HG03442 (cell line): ENCODE results near the gene FAM186B.

ENCODE experiments used
- ATAC-seq: cut with Tn5 transposase; IDR thresholded peaks from one replicate; pipeline ENCODE4 v1.9.1; 2021; ENCODE audit warnings: mild to moderate bottlenecking, moderate library complexity; ENCODE audit not compliant: unreplicated experiment

Gene FAM186B

DNA sequence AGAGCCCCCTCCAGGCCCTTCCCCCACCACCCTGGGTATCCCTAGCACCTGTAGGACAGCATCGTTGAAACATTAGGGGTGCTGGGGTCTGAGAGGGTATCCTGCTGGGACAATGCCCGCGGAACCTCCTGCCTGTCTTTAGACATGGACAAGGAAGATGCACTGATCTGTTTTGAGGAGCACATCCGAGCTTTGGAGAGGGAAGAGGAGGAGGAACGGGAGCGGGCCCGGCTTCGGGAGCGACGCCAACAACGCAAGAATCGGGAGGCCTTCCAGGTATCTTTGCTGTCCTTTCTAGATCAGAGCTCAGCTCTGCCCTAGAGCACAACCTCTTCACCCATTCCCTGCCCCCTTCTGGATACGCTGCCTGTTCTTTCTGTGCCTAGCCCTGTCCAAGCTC, 31.1 kb upstream of the FAM186B start:
- ATAC-seq: no peak

DNA sequence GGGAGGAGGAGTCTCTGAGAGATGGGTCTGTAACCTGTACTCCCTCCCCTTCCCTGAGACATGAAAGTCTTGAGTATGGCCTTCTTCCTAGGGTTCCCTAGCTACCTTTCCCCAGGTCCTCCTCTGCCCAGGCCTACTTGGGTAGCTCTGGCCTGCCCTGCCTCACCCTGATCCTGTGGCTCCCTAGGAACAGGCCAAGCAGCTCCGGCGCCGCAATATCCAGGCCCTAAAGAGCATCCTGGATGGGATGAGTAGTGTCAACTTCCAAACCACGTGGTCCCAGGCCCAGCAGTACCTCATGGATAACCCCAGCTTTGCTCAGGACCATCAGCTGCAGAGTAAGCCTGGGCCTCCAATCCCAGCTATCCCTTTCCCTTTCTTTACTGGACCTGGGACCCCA, 30.2 kb upstream of the FAM186B start:
- no peak for ATAC-seq

DNA sequence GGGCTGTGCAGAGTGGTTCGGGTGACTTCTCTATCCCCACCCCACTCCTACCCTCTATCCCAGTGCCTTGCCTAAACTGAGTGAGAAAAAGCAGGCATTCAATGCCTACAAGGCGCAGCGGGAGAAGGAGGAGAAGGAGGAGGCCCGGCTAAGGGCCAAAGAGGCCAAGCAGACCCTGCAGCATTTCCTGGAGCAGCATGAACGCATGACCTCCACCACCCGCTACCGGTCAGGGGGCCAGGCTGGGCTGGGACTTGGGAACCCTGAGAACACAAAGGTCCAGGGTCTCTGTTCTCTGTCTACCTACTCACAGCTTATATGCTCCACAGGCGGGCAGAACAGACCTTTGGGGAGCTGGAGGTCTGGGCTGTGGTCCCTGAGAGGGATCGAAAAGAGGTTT, 29.6 kb upstream of the FAM186B start:
- ATAC-seq: no peak

DNA sequence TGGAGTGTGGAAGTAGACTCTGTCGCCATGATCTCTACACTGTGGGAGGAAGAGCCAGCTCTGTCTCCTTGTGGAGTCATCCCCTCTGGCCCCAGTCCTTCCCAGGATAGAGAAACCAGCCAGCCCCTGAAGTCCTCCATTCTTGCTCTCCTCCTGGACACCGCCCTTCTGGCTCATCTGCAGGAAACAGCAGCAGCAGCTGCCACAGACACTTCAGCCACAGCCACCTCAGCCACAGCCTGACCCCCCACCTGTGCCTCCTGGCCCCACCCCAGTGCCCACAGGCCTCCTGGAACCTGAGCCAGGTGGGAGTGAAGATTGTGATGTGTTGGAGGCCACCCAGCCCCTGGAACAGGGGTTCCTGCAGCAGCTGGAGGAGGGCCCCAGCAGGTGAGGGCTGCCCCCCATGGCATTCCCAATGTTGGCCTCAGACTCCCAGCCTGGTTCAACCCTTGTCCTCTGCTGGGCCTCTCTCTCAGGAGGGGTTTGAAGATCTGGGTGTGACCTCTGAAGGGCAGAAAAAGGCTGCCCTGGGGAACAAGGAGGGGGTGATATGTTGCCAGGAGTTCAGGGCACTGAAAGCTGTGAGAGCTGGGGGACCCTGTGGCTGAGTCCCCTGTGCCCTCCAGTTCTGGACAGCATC, 28.4 kb upstream of the FAM186B start:
- ATAC-seq: no peak

DNA sequence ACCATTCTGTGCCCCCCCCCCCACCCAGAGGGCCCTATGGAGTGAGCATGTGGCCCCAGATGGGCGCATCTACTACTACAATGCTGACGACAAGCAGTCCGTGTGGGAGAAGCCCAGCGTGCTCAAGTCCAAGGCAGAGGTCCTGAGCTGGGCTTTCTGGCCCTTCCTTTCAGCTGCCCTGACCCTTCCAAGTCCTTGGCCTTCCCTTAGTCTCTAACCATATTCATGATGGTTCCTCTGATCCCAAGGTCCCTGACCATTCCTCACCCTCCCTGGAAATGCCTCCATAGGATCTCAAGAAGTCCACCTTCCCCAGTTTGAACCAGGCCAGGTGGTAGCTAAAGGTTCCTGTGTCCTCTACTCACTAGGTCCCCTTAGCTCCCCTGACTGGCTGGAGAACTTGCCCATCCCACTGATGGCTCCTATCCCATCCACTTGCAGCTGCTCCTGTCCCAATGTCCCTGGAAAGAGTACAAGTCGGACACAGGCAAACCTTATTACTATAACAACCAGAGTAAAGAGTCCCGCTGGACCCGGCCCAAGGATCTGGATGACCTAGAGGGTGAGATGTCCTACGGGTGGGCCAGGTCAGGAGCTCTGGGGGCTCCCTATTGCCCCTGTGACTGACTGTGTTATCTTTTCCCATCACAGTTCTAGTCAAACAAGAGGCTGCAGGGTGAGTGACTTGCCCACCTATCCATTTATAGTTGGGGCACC, 27.7 kb upstream of the FAM186B start:
- no peak for ATAC-seq

DNA sequence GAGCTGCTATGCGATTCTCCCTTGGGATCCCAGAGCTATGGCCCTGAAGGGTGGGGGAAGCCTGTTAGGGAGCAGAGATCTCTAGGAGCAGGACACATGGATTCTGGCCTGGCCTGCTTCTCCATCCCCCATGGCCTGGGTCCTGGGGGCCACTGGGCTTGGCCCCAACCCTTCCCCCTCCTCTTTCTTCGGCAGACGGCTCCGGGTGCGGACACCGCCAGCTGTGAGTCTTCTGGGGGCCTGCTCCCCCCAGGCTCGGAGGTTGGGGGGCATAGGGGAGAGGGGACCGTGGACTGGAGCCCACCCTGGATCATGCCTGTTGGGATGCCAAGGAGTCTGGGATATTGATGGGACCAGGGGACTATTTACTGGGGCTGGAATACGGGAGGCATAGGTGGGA, 27.0 kb upstream of the FAM186B start:
- ATAC-seq: no peak

DNA sequence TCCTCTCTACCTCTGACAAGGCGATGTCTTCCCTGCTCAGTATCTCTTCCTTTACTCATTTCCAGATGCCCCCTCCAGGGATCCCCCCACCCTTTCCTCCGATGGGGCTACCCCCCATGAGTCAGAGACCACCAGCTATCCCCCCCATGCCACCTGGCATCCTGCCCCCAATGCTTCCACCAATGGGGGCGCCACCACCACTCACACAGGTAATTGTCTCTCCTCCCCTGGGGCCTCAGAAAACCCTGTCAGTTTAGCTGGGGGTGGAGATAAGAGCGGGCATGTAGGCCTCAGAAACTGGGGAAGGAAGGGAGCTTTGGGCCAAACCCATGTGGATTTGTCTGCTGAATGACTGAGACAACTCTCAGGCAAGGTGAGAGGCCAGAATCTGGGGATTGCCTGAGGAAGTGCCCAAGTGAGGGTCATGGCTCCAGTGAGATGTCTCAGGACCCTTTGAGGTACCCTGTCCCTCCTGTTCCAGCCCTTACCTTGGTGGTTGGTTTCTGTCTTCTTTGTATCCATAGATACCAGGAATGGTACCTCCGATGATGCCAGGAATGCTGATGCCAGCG, 26.0 kb upstream of the FAM186B start:
- ATAC-seq: no peak

DNA sequence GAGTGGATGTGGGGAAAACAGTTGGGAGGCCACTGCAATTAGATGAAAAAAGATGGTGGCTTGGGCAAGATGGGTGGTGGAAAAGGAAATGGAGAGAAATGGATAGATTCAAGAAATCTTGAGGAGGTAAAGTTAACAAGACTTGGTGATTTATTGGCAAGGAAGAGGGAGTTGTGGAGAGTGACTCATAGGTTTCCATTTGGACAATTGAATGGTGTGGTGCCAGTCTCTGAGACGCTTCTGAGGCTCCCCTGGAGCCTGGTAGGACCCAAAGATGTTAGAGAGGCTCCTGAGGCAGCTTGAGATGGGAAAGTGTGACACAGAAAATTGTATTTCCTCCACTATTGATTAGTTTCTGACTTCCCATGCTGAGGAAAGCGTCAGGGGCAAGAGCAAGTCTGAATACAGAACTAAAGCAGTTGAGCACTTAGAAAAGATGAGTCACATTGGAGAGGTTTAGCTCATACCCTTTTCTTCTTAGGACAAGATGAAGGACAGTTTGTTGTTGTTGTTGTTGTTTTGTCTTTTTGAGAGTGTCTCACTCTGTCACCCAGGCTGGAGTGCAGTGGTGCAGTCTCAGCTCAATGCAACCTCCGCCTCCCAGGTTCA, 22.4 kb upstream of the FAM186B start:
- no peak for ATAC-seq

DNA sequence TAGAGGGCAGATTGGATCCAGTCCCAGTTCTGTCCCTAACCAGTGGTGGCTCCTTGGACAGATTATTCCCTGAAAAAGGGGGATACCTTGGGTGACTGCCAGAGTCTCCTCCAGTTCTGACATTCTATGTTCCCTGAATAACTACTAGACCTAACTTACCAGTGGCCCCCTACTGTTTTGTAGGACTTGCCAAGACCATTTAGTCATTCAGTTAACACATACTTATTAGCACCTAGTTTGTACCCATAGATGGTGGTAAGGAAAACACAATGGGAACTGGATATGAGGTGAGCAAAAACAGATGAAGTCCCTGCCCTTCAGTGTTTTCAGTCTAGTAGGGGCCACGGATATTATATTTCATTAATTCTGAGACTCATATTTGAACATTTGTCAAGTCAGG, 21.4 kb upstream of the FAM186B start:
- ATAC-seq: no peak

DNA sequence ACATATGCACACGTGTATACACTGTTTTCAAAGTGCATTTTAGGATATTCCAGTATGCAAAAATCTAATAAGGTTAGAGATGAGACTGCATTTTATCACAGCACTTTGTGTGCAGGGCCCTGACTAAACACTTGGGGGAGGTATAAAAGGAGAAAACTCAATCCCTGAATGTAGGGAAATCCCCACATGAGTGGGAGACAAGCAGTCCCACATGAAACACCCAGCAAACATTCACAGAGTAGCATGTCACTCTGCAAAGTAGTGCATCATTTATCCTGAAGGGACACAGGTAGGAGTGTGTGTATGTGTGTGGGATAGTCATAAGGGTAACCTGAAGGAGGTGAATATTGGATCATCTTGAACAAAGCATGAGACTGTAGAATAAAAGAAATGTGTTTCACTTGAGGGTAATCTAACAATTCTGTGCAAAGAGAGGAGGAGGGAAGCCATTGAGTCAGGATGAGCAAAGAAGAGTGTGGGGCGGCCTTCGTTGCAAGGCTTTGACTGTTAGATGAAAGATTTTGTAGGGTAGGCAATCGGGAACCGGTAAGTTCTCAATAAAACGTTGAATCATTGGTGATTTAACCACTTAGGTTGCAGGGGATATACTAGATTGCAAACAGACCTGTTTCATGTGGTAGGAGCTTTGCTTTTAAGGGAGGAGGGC, 20.9 kb upstream of the FAM186B start:
- ATAC-seq: no peak

DNA sequence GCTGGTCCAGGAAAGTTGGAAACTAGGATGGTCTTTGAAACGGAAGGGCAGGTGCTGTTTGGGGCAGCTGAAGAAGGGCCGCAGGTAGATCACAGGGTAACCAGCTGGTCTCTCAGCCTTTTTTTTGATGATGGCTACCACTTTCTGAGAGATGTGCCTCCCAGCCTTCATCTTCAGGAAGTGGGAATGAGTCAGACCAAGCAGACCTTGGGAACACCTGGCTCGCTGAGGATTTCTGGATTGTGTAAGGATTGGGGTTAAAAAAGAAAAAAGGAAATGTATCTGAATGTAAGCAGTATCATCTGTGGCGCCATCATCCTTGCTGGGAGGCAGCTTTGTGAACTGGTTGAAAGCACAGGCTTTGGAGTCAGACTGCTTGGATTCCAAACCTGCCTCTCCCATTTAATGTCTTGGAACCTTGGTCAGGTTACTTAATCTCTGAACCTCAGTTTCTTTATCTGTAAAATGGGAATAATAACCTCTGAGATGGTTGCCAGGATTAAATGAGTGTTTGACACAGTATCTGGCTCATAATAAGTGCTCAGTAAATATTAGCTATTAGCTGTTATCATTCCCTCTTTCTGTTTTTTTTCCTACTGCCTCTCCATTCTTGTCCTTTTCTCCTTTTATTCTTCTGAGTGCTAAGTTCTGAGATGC, 19.6 kb upstream of the FAM186B start:
- no peak for ATAC-seq

DNA sequence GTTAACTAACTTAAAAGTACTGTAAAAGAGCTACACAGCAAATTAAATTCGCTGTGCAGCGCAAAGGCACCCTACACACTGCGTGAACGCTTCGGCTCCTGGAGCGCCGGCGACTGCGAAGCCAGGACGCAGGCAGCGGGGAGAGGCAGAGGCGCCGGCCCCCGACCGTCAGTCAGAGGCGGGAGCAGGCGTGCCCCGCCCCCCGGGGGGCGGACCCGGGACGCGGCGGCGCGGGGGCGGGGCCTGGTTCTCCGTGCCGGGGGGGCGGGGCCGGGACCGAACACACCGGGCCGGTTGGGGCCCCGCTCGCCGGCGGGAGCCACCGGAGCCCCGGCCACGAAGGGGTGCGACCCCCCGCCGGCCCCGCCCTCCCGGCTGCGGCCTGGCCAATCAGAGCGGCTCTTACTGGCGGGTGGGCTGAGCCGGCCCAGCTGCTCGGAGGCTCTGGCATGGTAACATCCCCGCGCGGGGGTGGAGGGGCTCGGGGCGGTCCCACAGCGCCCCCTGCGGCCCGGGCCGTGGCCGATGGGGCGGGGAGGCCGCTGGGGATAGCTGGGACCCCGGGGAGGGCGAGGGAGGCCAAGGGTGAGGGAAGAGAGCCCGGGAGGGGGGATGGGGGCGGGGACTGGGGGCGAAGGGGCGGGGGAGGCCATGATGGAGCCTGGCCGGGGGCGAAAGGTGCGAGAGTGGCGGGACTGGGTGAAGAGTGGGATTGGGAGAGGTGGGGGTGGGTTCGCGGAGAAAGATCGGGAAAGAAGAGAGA, 17.9 kb upstream of the FAM186B start, which contains the start of gene PRPF40B:
Gene PRPF40B, plus strand, starts transcription at position 420 of the 763 bp plus-strand sequence. Its CDS starts 30 bp downstream, at position 450.
- ATAC-seq: peak; percentile 71

DNA sequence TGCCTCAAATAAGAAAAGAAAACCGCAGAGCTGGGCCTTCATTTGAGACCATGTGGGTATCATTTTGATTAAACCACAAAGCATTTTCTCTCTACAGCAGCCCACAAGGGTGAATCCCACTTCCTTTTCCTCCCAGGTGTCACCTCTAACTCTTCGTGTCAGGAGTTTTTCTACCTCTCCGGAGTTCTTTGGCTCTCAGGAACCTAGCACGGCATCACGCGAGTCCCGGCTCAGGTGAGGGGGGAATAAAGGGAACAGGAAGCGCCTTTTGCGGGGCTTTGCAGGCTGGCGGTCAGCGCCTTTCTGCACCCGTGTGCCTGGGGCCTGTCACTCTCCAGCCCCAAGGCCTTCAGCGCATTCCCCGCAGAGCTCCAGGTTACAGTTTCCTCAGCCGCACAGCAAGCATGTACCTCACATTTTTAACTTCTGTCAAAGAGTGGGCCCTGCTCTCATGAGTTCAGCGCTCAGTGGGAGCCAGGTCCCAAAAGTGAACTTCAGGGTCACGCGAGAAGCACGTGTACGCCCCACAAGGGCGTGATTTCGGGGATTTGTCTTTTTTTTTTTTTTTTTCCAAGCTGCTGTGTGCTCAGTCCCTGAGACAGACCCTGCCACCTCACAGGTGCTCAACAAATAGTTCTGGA, 17.2 kb upstream of the FAM186B start:
- ATAC-seq: peak; percentile 17

DNA sequence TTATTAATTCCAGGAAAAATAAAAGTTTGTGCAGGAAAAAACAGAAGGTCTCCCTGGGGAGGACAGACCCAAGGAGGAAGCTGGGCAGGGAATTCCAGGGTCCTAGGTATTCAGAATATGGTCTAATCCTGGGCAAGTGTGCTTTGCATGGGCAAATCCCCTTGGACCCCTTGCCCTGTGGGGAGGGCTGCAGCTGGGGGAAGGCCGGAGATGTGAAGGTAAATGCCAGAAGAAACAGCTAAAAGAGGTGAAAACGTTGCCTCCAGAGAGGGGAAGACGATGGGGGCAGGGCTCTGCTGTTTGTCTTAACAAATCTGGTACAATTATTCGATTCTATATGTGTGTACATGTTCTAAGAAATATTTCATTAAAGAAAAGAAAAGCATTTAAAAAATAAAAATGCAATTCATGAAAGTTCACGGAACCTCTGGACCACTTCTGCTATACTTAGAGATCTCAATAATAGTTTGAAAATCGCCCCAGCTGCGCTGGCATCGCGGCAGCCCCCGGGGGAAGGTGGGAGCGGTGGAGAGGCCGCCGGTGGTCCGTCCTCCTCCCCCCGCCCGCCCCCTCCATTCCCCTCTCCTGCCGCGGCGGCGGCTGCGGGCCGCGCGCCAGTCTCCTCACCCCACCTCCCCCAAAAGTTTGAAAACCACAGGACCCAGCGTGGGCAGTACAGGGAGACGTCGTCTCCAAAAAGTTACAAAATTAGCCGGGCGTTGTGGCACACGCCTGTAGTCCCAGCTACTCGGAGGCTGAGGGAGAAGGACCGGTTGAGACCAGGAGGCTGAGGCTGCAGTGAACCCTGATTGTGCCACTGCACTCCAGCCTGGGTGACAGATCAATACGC, 16.4 kb upstream of the FAM186B start:
- no peak for ATAC-seq

DNA sequence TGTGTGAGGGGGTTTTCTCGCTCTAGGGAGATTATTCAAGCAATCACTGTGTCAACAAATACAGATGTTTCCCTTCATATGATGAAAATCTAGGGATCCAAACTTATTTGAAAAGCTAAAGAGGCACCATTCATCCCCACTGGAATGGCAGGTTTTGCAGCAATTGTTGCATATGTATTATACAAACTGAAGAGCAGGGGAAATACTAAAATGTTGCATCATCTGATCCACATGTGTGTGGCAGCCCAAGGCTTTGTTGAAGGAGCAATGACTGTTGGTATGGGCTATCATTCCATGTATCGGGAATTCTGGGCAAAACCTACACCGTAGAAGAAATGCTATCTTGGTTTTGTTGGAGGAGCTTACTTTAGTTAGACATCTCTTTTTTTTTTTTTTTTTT, 13.8 kb upstream of the FAM186B start:
- no peak for ATAC-seq

DNA sequence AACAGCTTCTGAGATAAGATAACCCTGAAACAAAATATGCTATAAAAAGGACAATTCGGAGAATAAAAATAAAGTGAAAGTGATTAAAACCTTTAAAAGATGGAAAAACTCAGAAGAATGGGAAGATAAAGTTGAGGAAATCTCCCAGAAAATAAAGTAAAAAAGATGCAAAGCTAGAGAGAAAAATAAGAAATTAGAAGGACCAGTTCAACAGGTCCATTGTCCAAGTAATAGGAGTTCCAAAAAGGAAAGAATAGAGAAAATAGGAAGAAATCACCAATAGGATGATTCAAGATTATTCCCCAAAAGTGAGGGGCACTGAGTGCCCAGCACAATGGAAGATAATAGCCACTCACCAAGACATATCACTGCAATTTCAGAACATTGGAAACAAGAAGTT, 13.1 kb upstream of the FAM186B start:
- ATAC-seq: no peak

DNA sequence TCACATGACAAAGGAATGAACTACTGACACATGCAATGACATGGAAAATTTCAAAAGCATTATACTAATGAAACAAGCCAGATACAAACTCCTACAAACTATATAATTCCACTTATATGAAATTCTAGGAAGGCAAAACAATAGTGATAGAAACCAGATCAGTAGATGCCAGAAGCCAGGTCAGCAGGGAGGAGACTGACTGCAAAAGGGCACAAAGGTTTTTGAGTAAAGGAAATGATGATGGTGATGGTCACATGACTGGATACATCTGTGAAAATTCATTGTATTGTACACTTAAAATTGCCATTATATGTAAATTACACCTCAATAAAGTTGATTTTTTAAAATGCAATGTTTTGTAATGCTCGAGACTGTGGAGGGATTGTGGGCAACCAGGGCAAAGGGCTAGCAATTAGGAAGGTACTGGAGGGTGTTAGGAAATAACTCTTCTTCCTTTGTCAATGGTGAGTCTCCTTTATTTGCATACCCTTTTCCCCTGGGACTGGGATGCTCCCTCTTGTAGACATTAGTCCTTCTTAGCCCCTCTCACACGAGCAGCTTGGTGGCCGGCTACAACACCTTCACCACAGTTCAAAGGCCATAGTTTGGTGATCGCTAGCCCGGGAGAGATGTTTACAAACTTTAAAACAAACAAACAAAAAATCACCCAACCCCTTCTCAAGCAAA, 11.2 kb upstream of the FAM186B start:
- ATAC-seq: no peak

DNA sequence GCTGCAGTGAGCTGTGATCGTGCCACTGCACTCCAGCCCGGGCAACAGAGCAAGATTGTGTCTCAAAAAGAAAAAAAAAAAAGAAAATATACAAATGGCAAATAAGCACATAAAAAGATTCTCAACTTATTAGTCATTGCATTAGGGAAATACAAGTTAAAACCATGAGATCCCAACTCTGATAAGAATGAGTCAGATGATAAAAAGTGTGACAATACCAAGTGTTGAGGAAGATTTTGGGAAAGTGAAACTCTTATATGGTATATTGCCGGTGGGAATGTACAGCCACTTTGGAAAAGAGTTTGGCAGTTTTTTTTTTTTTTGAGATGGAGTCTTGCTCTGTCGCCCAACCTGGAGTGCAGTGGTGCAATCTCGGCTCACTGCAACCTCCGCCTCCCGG, 10.3 kb upstream of the FAM186B start:
- no peak for ATAC-seq
